ENCODE results near the gene SUN1.
"Not testable (repeated sequence)": the region's sequence is repeated elsewhere in the genome, so short reads cannot be mapped to it uniquely, and the experiment has no call there.

SUN1 gene

DNA sequence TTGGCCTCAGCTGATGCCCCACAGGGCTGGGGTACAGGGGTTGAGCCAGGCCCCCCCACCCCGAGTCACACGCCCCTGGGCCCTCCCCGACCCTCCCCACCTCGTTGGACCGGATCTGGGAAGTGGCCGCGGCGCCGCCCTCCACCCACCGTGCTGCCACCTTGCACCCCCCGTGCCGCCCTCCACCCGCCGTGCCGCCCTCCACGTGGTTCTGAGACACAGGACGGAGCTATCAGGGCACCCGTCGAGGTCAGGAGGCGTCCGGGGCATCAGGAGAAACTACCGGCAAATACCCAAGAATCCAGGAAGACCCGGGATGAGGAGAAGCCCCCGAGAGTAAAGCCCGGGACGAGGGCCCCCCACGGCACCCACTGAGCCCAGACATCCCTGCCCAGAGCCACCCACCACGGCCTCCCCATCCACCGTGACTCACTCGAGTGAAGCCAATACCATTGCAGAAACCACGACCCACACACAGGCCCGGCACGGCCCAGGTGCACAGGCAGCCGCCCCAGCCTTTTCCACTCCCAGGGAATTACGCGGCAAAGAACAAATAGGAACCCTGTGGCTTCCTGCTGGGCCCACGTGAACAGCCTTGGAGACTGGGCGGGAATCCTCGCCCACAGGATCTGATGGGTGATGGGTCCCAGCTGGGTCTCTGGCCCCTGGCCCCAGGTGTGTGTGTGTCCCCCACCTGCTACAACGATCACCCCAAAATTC, 88.2 kb downstream of the SUN1 start:
- DNase-seq (ENCODE audit: low spot score) = no peak

DNA sequence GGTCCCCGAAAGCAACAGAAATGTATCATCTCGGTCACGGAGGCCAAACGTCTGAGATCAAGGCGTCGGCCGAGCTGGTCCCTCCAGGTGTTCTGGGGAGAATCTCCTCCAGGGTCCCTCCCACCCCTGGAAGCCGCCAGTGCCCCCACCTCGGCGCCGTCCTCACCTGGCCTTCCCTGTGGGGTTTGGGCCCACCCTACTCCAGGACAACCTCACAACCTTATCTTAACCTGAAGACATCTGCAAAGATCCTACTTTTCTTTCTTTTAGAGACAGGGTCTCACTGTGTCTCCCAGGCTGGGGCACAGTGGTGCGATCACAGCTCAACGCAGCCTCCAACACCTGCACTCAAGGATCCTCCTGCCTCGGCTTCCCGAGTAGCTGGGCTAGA, 88.8 kb downstream of the SUN1 start:
- DNase-seq (ENCODE audit: low spot score) = no peak

DNA sequence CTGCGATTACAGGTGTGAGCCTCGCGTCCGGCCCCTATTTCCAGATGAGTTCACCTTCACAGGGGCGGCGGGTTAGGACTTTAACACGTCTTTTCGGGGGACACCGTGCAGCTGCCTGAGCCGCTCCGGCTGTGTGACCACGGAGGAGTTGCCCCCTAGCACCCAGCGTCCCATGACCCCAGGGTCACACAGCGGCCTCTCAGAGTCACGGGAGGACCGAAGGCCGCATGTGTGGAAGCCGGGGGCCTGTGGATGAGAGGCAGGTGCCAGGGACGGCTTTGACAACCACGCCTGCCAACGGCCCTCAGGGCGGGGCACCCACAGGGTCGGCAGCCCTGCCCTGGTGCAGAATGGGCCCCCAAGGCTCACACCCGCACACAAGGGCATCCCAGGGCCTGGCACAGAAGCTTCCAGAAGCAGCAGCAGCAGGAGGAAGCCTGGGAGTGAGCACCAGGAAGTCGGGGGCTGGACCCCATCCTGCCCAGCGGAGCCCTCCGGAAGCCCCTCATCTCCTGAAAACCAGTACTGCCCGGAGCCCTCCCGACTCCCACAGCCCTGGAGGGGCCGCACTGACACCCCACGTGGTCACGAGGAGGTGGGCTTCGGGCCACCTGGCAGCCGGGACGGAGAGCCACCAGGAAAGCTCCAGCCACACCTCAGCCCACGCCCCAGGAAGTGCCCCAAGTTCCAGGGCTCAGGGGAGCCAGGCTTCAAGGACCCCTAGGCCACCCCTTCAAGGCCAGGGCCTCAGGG, 89.5 kb downstream of the SUN1 start:
- DNase-seq (ENCODE audit: low spot score) = no peak

DNA sequence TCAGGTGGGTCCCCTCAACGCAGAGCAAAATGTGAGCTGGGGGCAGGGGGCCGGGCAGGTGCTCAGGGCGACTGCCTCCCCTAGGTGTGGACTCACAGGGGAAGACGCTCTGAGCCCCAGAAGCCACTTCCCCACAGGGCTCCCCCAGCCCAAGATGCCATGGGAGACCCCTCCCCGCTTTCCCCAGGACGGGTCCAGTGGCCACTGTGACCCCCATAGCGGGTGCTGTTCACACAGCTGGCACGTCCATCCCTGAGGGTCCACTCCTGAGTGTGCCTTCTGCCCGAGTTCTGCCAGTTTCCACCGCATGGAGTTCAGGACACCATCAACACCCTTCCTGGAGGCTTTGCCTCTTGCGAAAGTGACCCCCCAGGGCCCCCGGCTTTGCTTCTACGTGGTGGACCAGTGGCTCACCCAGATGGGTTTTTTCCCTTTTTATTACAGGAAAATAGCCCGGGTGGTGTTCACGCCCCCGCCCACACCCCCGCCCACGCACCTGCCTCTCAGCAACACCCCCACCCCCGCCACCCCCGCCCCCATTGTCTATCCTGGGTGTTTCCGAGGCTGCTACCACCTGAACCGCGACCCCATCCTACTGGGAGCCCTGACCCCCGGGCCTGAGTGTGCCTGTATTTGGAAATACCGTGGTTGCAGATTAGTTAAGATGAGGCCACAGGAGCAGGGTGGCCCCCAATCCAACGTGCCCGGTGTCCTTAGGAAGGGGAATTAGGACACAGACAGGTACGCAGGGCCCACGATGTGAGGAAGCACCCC, 90.2 kb downstream of the SUN1 start:
- DNase-seq (ENCODE audit: low spot score) = no peak

DNA sequence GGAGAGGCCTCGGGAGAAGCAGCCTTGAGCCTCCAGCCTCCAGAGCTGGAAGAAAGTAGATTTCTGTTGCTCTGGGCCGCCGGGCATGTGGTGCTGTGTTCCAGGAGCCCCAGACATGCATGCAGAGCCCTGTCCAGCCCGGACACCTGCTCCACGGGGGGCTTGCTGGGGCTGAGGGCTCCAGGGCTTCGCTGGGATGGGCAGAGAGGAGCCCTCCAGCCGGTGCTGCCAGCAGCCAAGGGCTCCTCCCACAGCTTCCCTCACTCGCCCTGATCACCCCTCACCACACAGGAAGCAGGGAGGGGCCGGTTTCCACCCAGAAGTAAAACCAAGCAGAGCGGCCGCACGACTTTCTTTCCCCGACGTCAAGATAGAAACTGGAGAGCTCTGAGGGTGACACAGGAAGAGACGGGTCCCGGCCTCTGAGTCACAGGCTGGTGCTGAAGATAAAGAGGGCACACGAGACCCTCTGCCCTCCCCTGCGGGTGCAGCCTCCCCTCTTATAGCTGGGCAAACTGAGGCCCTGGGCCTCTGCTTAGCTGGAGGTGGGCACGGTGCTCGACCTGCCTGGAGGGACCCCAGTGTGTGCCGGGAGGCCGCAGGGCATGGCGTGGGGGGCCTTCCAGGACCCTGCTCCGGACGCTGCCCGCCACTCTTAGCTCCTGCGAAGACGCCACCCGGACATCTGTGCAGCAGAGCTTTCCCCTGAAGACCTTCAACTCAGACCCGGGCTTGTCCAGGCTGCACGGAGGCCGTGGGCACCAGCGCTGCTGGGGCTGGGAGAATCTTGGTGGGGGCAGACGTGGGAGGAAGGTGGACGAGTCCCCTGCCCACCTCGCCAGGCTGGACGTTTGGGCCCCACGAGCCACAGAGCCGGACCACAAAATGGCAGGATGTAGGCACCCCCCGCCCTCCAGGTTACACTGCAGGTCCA, 91.1 kb downstream of the SUN1 start:
- DNase-seq (ENCODE audit: low spot score) = no peak

DNA sequence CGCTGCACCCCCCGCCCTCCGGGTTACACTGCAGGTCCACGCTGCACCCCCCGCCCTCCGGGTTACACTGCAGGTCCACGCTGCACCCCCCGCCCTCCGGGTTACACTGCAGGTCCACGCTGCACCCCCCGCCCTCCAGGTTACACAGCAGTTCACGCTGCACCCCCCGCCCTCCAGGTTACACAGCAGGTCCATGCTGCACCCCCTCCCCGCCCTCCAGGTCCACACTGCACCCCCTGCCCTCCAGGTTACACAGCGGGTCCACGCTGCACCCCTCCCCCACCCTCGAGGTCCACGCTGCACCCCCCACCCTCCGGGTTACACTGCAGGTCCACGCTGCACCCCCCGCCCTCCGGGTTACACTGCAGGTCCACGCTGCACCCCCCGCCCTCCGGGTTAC, 91.8 kb downstream of the SUN1 start:
- DNase-seq (ENCODE audit: low spot score) = not testable (repeated sequence)
